CD14-positive monocyte (primary cell): ENCODE data around the gene RNF213. TPM values are rescaled to one million over a fixed set of nuclear protein-coding genes. Genes with fewer than 3 reads are reported as not detected.

Experiments
- DNase-seq, 3 donors: peaks; one replicate each; pipeline ENCODE4 v3.0.0-alpha.2; 2011 to 2022
- H2AFZ ChIP-seq: 2 replicates; pipeline ENCODE4 v1.6.0; 2012; ENCODE audit warnings: mild to moderate bottlenecking, low read depth, low read length, inconsistent platforms; ENCODE audit not compliant: insufficient read depth, poor library complexity, severe bottlenecking
- H3K27ac ChIP-seq, 2 donors: 1 replicate in 1 of 2; 2 replicates in 1 of 2; pipeline ENCODE4 v1.5.1; 2012 to 2013; ENCODE audit warnings: low read length in 2 of 2, control low read depth in 1 of 2, inconsistent platforms in 1 of 2, low read depth in 1 of 2, mild to moderate bottlenecking in 1 of 2
- H3K27me3 ChIP-seq, 2 donors: one replicate each; pipeline versions ENCODE4 v1.6.0 to v1.6.1; 2011 to 2013; ENCODE audit warnings: low read length in 2 of 2; ENCODE audit not compliant: control insufficient read depth in 2 of 2, insufficient read depth in 2 of 2
- H3K36me3 ChIP-seq, 2 donors: replicated peaks in 1 of 2; 1 replicate in 1 of 2; 2 replicates in 1 of 2; pipeline versions ENCODE4 v1.5.1 to v1.6.1; 2012 to 2013; ENCODE audit warnings: low read length in 2 of 2, control low read depth in 1 of 2, inconsistent platforms in 1 of 2, mild to moderate bottlenecking in 1 of 2; ENCODE audit not compliant: insufficient read depth in 2 of 2, control insufficient read depth in 1 of 2
- H3K4me1 ChIP-seq, 2 donors: 1 replicate in 1 of 2; 2 replicates in 1 of 2; pipeline versions ENCODE4 v1.5.1 to v1.6.1; 2012 to 2013; ENCODE audit warnings: low read length in 2 of 2, control low read depth in 1 of 2, inconsistent platforms in 1 of 2, mild to moderate bottlenecking in 1 of 2, moderate library complexity in 1 of 2; ENCODE audit not compliant: insufficient read depth in 2 of 2, control insufficient read depth in 1 of 2
- H3K4me2 ChIP-seq: replicated peaks from 2 replicates; pipeline ENCODE3; 2012; ENCODE audit warnings: low read length, moderate library complexity, mild to moderate bottlenecking; ENCODE audit not compliant: poor library complexity, severe bottlenecking; ENCODE audit errors: extremely low read depth
- H3K4me3 ChIP-seq, 3 experiments: fragments of 200-600 bp in 1 of 3; sonication (generic) in 1 of 3; replicated peaks in 1 of 3; 1 replicate in 2 of 3; 2 replicates in 1 of 3; pipeline ENCODE4 v1.5.1; 2011 to 2013; ENCODE audit warnings: low read length in 3 of 3, mild to moderate bottlenecking in 3 of 3, control low read depth in 2 of 3, low read depth in 2 of 3, inconsistent platforms in 1 of 3, moderate library complexity in 1 of 3
- H3K79me2 ChIP-seq: 2 replicates; pipeline ENCODE4 v1.6.0; 2012; ENCODE audit warnings: mild to moderate bottlenecking, control low read depth, inconsistent platforms, low read length, moderate library complexity; ENCODE audit not compliant: insufficient read depth
- H3K9ac ChIP-seq: 2 replicates; pipeline ENCODE4 v1.6.0; 2017; ENCODE audit warnings: low read length, mild to moderate bottlenecking; ENCODE audit not compliant: insufficient read depth, poor library complexity, severe bottlenecking
- H3K9me3 ChIP-seq, 2 donors: replicated peaks in 1 of 2; 1 replicate in 1 of 2; 2 replicates in 1 of 2; pipeline versions ENCODE4 v1.5.1 to v1.6.1; 2012 to 2013; ENCODE audit warnings: low read length in 2 of 2, control low read depth in 1 of 2; ENCODE audit not compliant: control insufficient read depth in 1 of 2, insufficient read depth in 1 of 2
- H4K20me1 ChIP-seq: 2 replicates; pipeline ENCODE4 v1.6.0; 2012; ENCODE audit warnings: mild to moderate bottlenecking, low read length, control low read depth, moderate library complexity; ENCODE audit not compliant: insufficient read depth
- H3K27ac Mint-ChIP-seq, 7 donors: one replicate each; pipeline ENCODE4 v1.8.0; 2020; ENCODE audit warnings: mild to moderate bottlenecking in 7 of 7, mixed read lengths in 7 of 7, moderate library complexity in 6 of 7, inconsistent platforms in 2 of 7
- H3K27me3 Mint-ChIP-seq, 3 donors: one replicate each; pipeline ENCODE4 v1.8.0; 2021 to 2022; ENCODE audit warnings: low read depth in 3 of 3, mild to moderate bottlenecking in 3 of 3, mixed read lengths in 3 of 3, moderate library complexity in 3 of 3, inconsistent platforms in 1 of 3
- H3K36me3 Mint-ChIP-seq, 2 donors: one replicate each; pipeline ENCODE4 v1.8.0; 2020; ENCODE audit warnings: mixed read lengths in 2 of 2, inconsistent platforms in 1 of 2, mild to moderate bottlenecking in 1 of 2
- H3K4me1 Mint-ChIP-seq: one replicate; pipeline ENCODE4 v1.8.0; 2020; ENCODE audit warnings: mild to moderate bottlenecking, mixed read lengths
- H3K4me3 Mint-ChIP-seq, 2 donors: one replicate each; pipeline ENCODE4 v1.8.0; 2020; ENCODE audit warnings: mild to moderate bottlenecking in 2 of 2, mixed read lengths in 2 of 2, moderate library complexity in 1 of 2
- H3K9me3 Mint-ChIP-seq, 7 donors: one replicate each; pipeline ENCODE4 v1.8.0; 2020 to 2022; ENCODE audit warnings: mixed read lengths in 7 of 7, mild to moderate bottlenecking in 6 of 7, moderate library complexity in 6 of 7, inconsistent platforms in 2 of 7
- CTCF ChIP-seq: fragments of 200-600 bp; IDR thresholded peaks from one replicate; pipeline ENCODE4 v1.8.0; 2022; ENCODE audit warnings: antibody characterized with exemption, mild to moderate bottlenecking
- WGBS: methylation state at CpG from one replicate; pipeline ENCODE4 v1.1.5; 2013; ENCODE audit warnings: missing lambda C conversion rate; ENCODE audit not compliant: insufficient coverage; 5-methylcytosine and 5-hydroxymethylcytosine counted together
- intact Hi-C, 2 donors: fragments of 100-400 bp; cut with micrococcal nuclease; formaldehyde crosslinking; loops; one replicate each; pipeline versions ENCODE4 v1.15.0 to v1.15.1; 2023
- polyA plus RNA-seq, 3 donors: library from polyadenylated mRNA; depleted of rRNA in 1 of 3; unstranded in 2 of 3; stranded (reverse) in 1 of 3; fragments of 300-500 nt in 2 of 3; fragments of >200 nt in 1 of 3; fragmentation: Illumina TruSeq in 2 of 3; gene quantifications; 1 replicate in 2 of 3; 2 replicates in 1 of 3; pipeline ENCODE4 v1.2.3, GENCODE V29; 2012 to 2021

Gene RNF213
- polyA plus RNA-seq, 3 donors, result 10.3 to 196 (median 18.1) TPM

GRCh38 chr17:80416260-80416939 lies 155.7 kb downstream of the RNF213 start:
- H4K20me1 ChIP-seq, result peaks cover 4% of the 10 kb centered on the region
- H3K4me2 ChIP-seq, result peak overlapping the region; percentile 93
- H3K27me3 Mint-ChIP-seq, result peaks cover 17 to 27% (median 25%) of the 10 kb centered on the region in 3 donors
- no peak overlapping the region for H2AFZ ChIP-seq
- no peaks in the 10 kb centered on the region for H3K9me3 ChIP-seq
- peak overlapping the region in 1 of 3 experiments; percentile 87 for H3K4me3 ChIP-seq
- H3K27ac Mint-ChIP-seq, result peak overlapping the region in 4 of 7 donors; percentile 45 to 98 (median 77)
- H3K36me3 ChIP-seq, result peaks cover 15 to 21% of the 10 kb centered on the region in 2 donors
- H3K36me3 Mint-ChIP-seq, result peaks cover 23 to 29% of the 10 kb centered on the region in 2 donors
- peaks cover 6% of the 10 kb centered on the region for H3K79me2 ChIP-seq
- TF ChIP-seq CTCF, result no peak
- 94% methylated on average over 6 of the region's 7 CpGs for WGBS
- peaks cover 8 to 27% of the 10 kb centered on the region in 2 donors for H3K27me3 ChIP-seq
- peaks cover 0 to 7% (median 0%) of the 10 kb centered on the region in 7 donors for H3K9me3 Mint-ChIP-seq
- H3K4me3 Mint-ChIP-seq, result peak overlapping the region; percentile 87 to 91
- H3K4me1 ChIP-seq, result peaks cover 15 to 20% of the 10 kb centered on the region in 2 donors
- peaks cover 16% of the 10 kb centered on the region for H3K4me1 Mint-ChIP-seq
- no peak overlapping the region for H3K9ac ChIP-seq
- H3K27ac ChIP-seq, result no peak overlapping the region
- no peak for DNase-seq
- intact Hi-C loops, result loop anchor here in 1 of 2 donors (5.0 kb wide), 1 partner anchor 36 kb away; no protein-coding TSS in a partner anchor

GRCh38 chr17:80416940-80417293 lies 156.3 kb downstream of the RNF213 start:
- Histone ChIP-seq H3K27me3 (peaks cover 8 to 25% of the 10 kb centered on the region in 2 donors), H2AFZ (no peak overlapping the region), H3K27ac (no peak overlapping the region), H3K36me3 (peaks cover 15 to 21% of the 10 kb centered on the region in 2 donors), H3K9ac (no peak overlapping the region), H4K20me1 (peaks cover 6% of the 10 kb centered on the region), H3K4me3 (no peak overlapping the region), H3K4me2 (no peak overlapping the region), H3K4me1 (peaks cover 15 to 20% of the 10 kb centered on the region in 2 donors), H3K79me2 (peaks cover 6% of the 10 kb centered on the region), H3K9me3 (no peaks in the 10 kb centered on the region)
- H3K9me3 Mint-ChIP-seq, result peaks cover 0 to 7% (median 0%) of the 10 kb centered on the region in 7 donors
- H3K4me1 Mint-ChIP-seq, result peaks cover 16% of the 10 kb centered on the region
- H3K27ac Mint-ChIP-seq, result peak overlapping the region in 1 of 7 donors; percentile 93
- TF ChIP-seq CTCF, result no peak
- 100% methylated on average over 6 of the region's 6 CpGs for WGBS
- peaks cover 17 to 27% (median 22%) of the 10 kb centered on the region in 3 donors for H3K27me3 Mint-ChIP-seq
- H3K36me3 Mint-ChIP-seq, result peaks cover 23 to 29% of the 10 kb centered on the region in 2 donors
- no peak for DNase-seq
- H3K4me3 Mint-ChIP-seq, result no peak overlapping the region
- intact Hi-C loops, result loop anchor here in 1 of 2 donors (5.0 kb wide), 1 partner anchor 35 kb away; no protein-coding TSS in a partner anchor
